ENCODE results near the gene MTO1.
"Not testable (repeated sequence)": the region's sequence is repeated elsewhere in the genome, so short reads cannot be mapped to it uniquely, and the experiment has no call there.

The MTO1 gene

GRCh38 chr6:73503027-73503772 lies 41.7 kb downstream of the MTO1 start:
- in situ Hi-C loops (cut with MboI; ENCODE audit: low sequenced_read_pairs) = no loop called here

GRCh38 chr6:73504160-73504559 lies 42.6 kb downstream of the MTO1 start:
- in situ Hi-C loops (cut with MboI; ENCODE audit: low sequenced_read_pairs) = no loop called here

- in situ Hi-C loops (cut with MboI; ENCODE audit: low sequenced_read_pairs) = no loop called here
These were observed 43.6 kb downstream of the MTO1 start for GRCh38 chr6:73505142-73505541.

GRCh38 chr6:73505705-73506104 lies 44.2 kb downstream of the MTO1 start:
- in situ Hi-C loops (cut with MboI; ENCODE audit: low sequenced_read_pairs) = not testable (repeated sequence)

DNA sequence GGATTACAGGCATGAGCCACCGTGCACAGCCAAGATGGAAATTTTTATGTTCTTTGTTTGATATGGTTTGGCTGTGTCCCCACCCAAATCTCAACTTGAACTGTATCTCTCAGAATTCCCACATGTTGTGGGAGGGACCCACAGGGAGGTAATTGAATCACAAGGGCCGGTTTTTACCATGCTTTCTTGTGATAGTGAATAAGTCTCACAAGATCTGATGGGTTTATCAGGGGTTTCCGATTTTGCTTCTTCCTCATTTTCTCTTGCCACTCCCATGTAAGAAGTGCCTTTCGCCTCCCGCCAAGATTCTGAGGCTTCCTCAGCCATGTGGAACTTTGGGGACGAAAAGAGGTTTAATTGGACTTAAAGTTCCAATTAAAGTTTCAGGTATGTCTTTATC lies 44.7 kb downstream of the MTO1 start:
- in situ Hi-C loops (cut with MboI; ENCODE audit: low sequenced_read_pairs) = no loop called here

DNA sequence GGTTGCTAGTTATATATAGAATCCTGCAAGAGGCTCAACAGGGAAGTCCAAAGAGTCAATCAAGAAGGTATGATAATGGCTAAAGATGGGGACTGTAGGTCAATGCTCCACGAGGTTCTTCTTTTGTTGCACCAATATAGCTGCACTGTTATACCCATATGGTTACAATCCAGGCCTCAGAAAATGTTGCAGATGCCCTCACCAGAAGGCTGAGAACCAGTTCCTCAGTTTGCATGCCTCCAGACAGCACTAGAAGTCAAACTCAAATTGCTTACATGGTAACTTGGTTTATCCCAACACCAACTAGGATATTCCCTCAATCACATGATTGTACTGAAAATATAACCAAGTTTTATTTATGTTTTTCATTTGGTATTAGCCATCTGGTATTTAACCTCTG lies 47.2 kb downstream of the MTO1 start:
- in situ Hi-C loops (cut with MboI; ENCODE audit: low sequenced_read_pairs) = no loop called here

- in situ Hi-C loops (cut with MboI; ENCODE audit: low sequenced_read_pairs) = no loop called here
These were observed 48.3 kb downstream of the MTO1 start for GRCh38 chr6:73509851-73510250.

GRCh38 chr6:73511796-73512195 lies 50.3 kb downstream of the MTO1 start:
- in situ Hi-C loops (cut with MboI; ENCODE audit: low sequenced_read_pairs) = no loop called here

DNA sequence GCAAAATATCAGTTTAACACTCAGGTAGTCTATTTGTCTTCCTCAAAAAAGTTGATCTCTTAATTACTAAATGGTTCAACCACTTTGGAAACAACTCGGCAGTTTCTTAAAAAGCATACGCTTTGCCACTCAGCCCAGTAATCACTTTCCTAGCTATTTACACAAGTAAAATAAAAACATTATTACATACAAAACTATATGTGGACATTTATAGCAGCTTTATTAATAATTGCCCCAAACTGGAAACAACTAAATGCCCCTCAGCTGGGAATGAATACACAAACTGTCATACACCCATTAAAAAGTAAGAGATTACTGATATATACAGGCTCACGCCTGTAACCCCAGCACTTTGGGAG lies 51.9 kb downstream of the MTO1 start:
- in situ Hi-C loops (cut with MboI; ENCODE audit: low sequenced_read_pairs) = no loop called here

DNA sequence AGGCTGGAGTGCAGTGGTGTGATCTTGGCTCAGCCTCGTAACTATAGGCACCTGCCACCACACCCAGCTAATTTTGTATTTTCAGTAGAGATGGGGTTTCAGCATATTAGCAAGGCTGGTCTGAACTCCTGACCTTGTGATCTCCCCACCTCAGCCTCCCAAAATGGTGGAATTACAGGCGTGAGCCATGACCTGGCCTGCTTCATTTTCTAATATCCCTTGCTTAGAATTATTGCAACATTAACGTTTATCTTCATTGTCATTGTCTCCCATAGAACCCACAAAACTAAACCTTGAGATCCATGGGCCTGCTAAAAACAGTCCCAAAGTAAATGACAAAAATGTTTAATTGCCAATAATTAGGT lies 53.2 kb downstream of the MTO1 start:
- in situ Hi-C loops (cut with MboI; ENCODE audit: low sequenced_read_pairs) = no loop called here

DNA sequence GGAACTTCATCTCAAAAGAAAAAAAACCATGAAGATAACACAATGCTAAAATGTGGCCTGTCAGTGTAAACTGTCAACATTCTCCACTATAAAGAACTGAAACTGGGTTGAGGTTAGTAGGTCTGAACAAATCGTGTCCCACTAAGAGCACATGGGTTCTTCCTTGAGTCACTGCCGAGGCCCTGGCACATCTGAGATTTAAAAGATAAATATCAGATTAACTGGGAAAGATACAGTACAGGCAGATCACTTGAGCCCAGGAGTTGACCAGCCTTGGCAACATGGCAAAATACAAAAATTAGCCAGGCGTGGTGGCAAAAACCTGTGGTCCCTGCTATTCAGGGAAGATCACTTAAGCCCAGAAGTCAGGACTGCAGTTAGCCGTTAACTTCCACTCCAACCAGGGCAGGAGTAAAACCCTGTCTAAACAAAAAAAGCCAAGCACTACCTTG lies 53.7 kb downstream of the MTO1 start:
- in situ Hi-C loops (cut with MboI; ENCODE audit: low sequenced_read_pairs) = no loop called here

DNA sequence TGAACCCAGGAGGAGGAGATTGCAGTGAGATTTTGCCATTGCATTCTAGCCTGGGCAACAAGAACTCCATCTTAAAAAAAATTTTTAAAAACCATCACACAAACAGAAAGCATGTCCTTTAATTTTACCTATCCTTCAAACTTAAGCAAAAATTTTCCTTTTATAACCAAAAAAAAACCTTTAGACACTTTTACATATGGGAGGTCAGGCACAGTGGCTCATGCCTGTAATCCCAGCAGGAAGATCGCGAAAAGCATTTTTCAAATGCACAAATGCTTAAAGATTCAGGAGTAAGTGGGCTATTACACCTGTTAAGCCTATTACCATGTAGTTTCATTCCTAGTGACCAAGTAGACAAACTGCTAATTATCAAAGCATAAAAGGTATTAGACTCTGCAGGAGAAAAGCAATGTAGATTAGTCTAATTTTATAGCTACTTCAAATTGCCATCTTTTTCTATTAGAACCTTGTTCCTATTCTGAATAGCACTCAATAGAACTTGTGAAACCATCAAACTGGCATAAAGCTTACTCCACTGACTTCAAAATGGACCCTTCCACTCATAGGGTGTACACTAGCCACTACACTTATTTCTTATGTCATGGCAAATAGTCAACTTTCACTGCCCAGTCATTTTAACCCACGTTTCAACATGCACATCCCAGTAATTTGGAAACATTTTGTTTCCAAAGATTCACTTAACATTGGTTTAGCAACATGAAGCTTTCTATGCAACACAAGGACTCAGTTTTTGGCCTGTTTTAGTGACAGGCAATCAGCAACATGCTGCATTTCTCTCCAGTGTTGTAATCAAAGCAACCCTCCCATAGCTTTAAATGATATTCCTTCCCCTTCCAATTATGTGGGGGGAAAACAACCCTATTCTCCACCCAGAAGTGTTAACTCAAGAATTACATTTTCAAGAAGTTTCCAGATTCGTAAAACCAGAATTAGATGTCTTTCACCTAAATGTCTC lies 55.3 kb downstream of the MTO1 start:
- in situ Hi-C loops (cut with MboI; ENCODE audit: low sequenced_read_pairs) = no loop called here

GRCh38 chr6:73518100-73518981 lies 56.8 kb downstream of the MTO1 start:
- in situ Hi-C loops (cut with MboI; ENCODE audit: low sequenced_read_pairs) = not testable (repeated sequence)

GRCh38 chr6:73518982-73519881 lies 57.7 kb downstream of the MTO1 start:
- in situ Hi-C loops (cut with MboI; ENCODE audit: low sequenced_read_pairs) = not testable (repeated sequence)

DNA sequence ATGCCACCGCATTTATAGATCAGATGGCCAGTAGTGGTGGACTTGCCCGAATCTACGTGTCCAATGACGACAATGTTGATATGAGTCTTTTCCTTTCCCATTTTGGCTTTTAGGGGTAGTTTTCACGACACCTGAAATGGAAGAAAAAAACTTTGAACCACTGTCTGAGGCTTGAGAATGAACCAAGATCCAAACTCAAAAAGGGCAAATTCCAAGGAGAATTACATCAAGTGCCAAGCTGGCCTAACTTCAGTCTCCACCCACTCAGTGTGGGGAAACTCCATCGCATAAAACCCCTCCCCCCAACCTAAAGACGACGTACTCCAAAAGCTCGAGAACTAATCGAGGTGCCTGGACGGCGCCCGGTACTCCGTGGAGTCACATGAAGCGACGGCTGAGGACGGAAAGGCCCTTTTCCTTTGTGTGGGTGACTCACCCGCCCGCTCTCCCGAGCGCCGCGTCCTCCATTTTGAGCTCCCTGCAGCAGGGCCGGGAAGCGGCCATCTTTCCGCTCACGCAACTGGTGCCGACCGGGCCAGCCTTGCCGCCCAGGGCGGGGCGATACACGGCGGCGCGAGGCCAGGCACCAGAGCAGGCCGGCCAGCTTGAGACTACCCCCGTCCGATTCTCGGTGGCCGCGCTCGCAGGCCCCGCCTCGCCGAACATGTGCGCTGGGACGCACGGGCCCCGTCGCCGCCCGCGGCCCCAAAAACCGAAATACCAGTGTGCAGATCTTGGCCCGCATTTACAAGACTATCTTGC lies 58.6 kb downstream of the MTO1 start:
- in situ Hi-C loops (cut with MboI; ENCODE audit: low sequenced_read_pairs) = no loop called here

DNA sequence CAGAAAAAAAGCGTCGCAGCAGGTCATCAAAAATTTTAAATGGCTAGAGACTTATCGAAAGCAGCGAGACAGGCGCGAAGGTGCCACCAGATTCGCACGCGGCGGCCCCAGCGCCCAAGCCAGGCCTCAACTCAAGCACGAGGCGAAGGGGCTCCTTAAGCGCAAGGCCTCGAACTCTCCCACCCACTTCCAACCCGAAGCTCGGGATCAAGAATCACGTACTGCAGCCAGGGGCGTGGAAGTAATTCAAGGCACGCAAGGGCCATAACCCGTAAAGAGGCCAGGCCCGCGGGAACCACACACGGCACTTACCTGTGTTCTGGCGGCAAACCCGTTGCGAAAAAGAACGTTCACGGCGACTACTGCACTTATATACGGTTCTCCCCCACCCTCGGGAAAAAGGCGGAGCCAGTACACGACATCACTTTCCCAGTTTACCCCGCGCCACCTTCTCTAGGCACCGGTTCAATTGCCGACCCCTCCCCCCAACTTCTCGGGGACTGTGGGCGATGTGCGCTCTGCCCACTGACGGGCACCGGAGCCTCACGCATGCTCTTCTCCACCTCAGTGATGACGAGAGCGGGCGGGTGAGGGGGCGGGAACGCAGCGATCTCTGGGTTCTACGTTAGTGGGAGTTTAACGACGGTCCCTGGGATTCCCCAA lies 59.3 kb downstream of the MTO1 start, which contains the start of gene EEF1A1:
Gene EEF1A1, minus strand, starts transcription at position 345 of the 663 bp plus-strand sequence. CDS start 1,006 bp downstream, outside the sequence.
- in situ Hi-C loops (cut with MboI; ENCODE audit: low sequenced_read_pairs) = no loop called here

- in situ Hi-C loops (cut with MboI; ENCODE audit: low sequenced_read_pairs) = no loop called here
These were observed 59.9 kb downstream of the MTO1 start for GRCh38 chr6:73521351-73521985.

DNA sequence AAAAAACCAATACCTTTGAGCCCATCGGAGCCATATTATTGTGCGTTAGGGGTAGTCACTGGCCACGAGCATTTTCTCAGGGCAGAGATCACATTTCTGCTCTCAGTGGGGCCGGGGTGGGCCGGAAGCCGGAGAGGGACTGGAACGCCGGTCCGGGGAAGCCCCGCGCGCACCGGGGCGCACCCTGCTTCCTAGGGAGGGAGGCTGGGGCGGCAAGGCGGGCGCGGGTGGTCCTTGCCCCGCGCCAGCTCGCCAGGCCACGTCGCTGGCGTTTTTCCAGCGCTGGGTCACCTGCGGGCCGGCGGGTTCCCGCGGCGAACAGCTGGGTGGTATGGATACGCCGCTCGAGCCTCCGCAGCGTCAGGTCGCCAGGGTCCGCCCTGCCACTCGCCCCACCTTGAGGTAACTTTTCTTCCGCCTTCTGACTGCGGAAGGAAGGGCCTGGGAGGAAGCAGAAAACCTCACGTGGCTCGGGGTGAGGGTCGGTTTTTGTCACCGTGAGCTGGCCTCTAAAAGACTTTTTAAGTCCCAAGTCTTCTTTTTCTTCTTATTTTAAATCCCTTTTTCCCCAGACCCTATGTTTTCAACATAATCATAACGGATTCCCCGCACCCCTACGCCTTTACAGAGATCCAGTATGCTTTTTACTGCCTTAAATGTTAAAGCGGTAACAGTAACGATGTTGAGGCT lies 62.0 kb downstream of the MTO1 start:
- in situ Hi-C loops (cut with MboI; ENCODE audit: low sequenced_read_pairs) = no loop called here

Measured in HL-60/S4 (cell line).